Ishikawa (cell line): ENCODE data around the gene RPL23.

ENCODE experiments used
- CEBPB ChIP-seq: IDR thresholded peaks from 2 replicates; pipeline ENCODE4 v1.6.1; 2012
- EGR1 ChIP-seq: IDR thresholded peaks from 2 replicates; pipeline ENCODE4 v1.6.1; 2012
- EP300 ChIP-seq: IDR thresholded peaks from 2 replicates; pipeline ENCODE4 v1.6.1; 2012; ENCODE audit warnings: borderline replicate concordance

GRCh38 chr17:38851434-38851833 is 2.1 kb downstream of the RPL23 start:
- TF ChIP-seq EGR1, result no peak
- no peak for TF ChIP-seq EP300
- no peak for TF ChIP-seq CEBPB
